ENCODE data around the gene POLA1.

Gene POLA1

GRCh38 chrX:24774650-24775049, 80.9 kb downstream of the POLA1 start:
- H3K27ac ChIP-seq: no peak overlapping the region
- no peaks in the 10 kb centered on the region for H3K79me2 ChIP-seq
- H3K9ac ChIP-seq: no peak overlapping the region
- no peaks in the 10 kb centered on the region for H3K27me3 ChIP-seq (ENCODE audit: control insufficient read depth, insufficient read depth, low read length)
- H3K36me3 ChIP-seq (ENCODE audit: control insufficient read depth, insufficient read depth, low read length): no peaks in the 10 kb centered on the region
- no peaks in the 10 kb centered on the region for H3K4me1 ChIP-seq
- H2AFZ ChIP-seq: no peak overlapping the region
- H3K4me2 ChIP-seq (ENCODE audit: low read length): no peak overlapping the region
- H3K4me3 ChIP-seq (ENCODE audit: low read depth, low read length): no peak overlapping the region
- H3K9me3 ChIP-seq (ENCODE audit: control insufficient read depth, low read length): no peaks in the 10 kb centered on the region
- TF ChIP-seq, protein P1, sequence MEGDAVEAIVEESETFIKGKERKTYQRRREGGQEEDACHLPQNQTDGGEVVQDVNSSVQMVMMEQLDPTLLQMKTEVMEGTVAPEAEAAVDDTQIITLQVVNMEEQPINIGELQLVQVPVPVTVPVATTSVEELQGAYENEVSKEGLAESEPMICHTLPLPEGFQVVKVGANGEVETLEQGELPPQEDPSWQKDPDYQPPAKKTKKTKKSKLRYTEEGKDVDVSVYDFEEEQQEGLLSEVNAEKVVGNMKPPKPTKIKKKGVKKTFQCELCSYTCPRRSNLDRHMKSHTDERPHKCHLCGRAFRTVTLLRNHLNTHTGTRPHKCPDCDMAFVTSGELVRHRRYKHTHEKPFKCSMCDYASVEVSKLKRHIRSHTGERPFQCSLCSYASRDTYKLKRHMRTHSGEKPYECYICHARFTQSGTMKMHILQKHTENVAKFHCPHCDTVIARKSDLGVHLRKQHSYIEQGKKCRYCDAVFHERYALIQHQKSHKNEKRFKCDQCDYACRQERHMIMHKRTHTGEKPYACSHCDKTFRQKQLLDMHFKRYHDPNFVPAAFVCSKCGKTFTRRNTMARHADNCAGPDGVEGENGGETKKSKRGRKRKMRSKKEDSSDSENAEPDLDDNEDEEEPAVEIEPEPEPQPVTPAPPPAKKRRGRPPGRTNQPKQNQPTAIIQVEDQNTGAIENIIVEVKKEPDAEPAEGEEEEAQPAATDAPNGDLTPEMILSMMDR (IDR thresholded peaks at IDR 0.05): no peak

DNA sequence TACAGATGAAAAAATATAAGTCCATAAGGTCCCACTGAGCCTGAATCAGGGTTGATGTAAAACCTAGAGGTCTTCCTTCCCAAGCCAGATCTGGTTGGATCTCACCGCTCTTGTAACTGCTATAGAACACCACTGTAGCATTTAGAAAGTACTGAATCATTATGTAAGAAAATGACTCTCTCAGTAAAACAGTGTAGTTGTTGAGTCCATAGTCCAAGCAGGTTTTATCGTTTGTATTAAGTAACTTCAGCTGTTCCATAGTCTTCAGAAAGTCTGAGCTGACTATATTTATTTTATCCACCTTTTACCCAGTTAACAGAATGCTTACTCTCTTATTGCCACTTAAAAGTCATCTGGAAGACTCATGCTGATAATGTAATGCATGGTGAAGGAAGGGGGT, 82.2 kb downstream of the POLA1 start:
- Histone ChIP-seq H3K4me3 (ENCODE audit: low read depth, low read length) (no peak overlapping the region), H3K4me2 (ENCODE audit: low read length) (no peak overlapping the region), H3K4me1 (no peaks in the 10 kb centered on the region), H2AFZ (no peak overlapping the region), H3K27ac (no peak overlapping the region), H3K9me3 (ENCODE audit: control insufficient read depth, low read length) (no peaks in the 10 kb centered on the region), H3K9ac (no peak overlapping the region), H3K36me3 (ENCODE audit: control insufficient read depth, insufficient read depth, low read length) (no peaks in the 10 kb centered on the region), H3K27me3 (ENCODE audit: control insufficient read depth, insufficient read depth, low read length) (no peaks in the 10 kb centered on the region), H3K79me2 (no peaks in the 10 kb centered on the region)
- TF ChIP-seq, protein P1 (IDR thresholded peaks at IDR 0.05): no peak

- Histone ChIP-seq H3K36me3 (ENCODE audit: control insufficient read depth, insufficient read depth, low read length) (no peaks in the 10 kb centered on the region), H3K27ac (no peak overlapping the region), H3K4me2 (ENCODE audit: low read length) (no peak overlapping the region), H3K4me1 (no peaks in the 10 kb centered on the region), H2AFZ (no peak overlapping the region), H3K27me3 (ENCODE audit: control insufficient read depth, insufficient read depth, low read length) (no peaks in the 10 kb centered on the region), H3K4me3 (ENCODE audit: low read depth, low read length) (no peak overlapping the region), H3K9ac (no peak overlapping the region), H3K79me2 (no peaks in the 10 kb centered on the region), H3K9me3 (ENCODE audit: control insufficient read depth, low read length) (no peaks in the 10 kb centered on the region)
- TF ChIP-seq, protein P1 (IDR thresholded peaks at IDR 0.05): no peak
Measured at GRCh38 chrX:24777660-24778059, 83.9 kb downstream of the POLA1 start.

DNA sequence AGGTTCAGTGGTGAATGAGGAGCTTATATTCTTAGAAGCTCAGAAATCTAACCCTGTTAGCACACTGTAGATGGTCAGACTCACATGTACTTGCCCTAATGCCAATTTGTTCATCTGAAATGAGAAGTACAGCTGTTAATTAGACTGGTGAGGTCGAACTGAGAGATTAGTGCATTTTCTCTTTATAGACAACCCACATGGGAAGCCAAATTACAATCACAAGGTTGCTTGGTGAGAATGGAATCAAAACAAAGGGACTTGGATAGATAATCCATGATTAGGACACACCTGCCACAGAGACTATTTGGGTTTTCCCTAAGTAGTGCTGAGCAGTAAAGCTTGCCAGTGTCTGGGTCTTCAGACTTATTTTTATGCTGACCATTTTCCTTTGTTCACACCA, 88.3 kb downstream of the POLA1 start:
- H2AFZ ChIP-seq: no peak overlapping the region
- H3K4me3 ChIP-seq (ENCODE audit: low read depth, low read length): no peak overlapping the region
- no peaks in the 10 kb centered on the region for H3K79me2 ChIP-seq
- no peaks in the 10 kb centered on the region for H3K27me3 ChIP-seq (ENCODE audit: control insufficient read depth, insufficient read depth, low read length)
- no peaks in the 10 kb centered on the region for H3K4me1 ChIP-seq
- no peak overlapping the region for H3K4me2 ChIP-seq (ENCODE audit: low read length)
- peak overlapping the region; percentile 51 for H3K27ac ChIP-seq
- no peak overlapping the region for H3K9ac ChIP-seq
- no peaks in the 10 kb centered on the region for H3K9me3 ChIP-seq (ENCODE audit: control insufficient read depth, low read length)
- TF ChIP-seq, protein P1 (IDR thresholded peaks at IDR 0.05): no peak
- H3K36me3 ChIP-seq (ENCODE audit: control insufficient read depth, insufficient read depth, low read length): no peaks in the 10 kb centered on the region

DNA sequence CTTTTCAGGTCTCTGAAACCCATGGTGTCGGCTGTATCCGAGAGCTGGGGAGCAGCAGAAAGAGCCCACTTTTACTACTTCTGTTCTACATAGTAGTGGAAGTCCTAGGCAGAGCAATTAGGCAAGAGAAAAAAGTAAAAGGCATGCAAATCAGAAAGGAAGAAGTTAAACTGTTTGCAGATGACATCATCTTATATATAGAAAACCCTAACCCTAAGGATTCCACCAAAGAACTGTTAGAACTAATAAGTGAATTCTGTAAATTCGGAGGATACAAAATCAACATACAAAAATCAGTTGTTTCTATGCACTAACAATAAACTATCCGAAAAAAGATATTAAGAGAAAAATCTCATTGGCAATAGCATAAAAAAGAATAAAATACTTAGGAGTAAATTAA, 95.3 kb downstream of the POLA1 start:
- no peak overlapping the region for H3K9ac ChIP-seq
- H3K27me3 ChIP-seq (ENCODE audit: control insufficient read depth, insufficient read depth, low read length): no peaks in the 10 kb centered on the region
- H3K9me3 ChIP-seq (ENCODE audit: control insufficient read depth, low read length): no peaks in the 10 kb centered on the region
- H3K27ac ChIP-seq: no peak overlapping the region
- no peaks in the 10 kb centered on the region for H3K79me2 ChIP-seq
- H3K4me3 ChIP-seq (ENCODE audit: low read depth, low read length): no peak overlapping the region
- H3K4me1 ChIP-seq: no peaks in the 10 kb centered on the region
- no peaks in the 10 kb centered on the region for H3K36me3 ChIP-seq (ENCODE audit: control insufficient read depth, insufficient read depth, low read length)
- no peak overlapping the region for H3K4me2 ChIP-seq (ENCODE audit: low read length)
- H2AFZ ChIP-seq: no peak overlapping the region
- TF ChIP-seq, protein P1 (IDR thresholded peaks at IDR 0.05): no peak

Data from parathyroid adenoma (tissue), 2 donors.